GM12801 (cell line): Measurements from ENCODE around the gene SMPDL3A.

Experiments
- TF ChIP-seq, protein P1 (sequence below): IDR thresholded peaks from one replicate; pipeline ENCODE4 v1.5.1; 2011; ENCODE audit warnings: control low read depth; ENCODE audit not compliant: insufficient read length; ENCODE audit errors: extremely low read depth

Gene SMPDL3A

DNA sequence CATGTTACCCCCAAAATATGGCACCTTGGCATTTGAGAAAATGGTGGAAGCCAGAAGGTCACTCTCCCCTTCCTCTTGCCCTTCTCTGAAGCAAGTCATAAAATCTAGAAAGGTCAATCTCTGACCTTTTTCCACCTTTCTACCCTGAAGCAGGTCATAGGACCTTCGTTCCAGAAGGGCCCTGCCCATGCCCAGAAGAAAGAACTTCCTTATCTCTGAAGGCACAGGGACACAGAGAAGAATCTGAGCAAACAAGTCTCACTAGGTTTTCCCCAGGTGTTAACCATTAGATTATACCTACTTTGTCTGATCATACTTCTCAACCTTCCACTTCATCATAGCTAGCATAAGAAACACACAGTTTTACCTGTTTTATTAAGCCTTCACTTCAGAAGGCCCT, 42.5 kb downstream of the SMPDL3A start:
- TF ChIP-seq, protein P1, sequence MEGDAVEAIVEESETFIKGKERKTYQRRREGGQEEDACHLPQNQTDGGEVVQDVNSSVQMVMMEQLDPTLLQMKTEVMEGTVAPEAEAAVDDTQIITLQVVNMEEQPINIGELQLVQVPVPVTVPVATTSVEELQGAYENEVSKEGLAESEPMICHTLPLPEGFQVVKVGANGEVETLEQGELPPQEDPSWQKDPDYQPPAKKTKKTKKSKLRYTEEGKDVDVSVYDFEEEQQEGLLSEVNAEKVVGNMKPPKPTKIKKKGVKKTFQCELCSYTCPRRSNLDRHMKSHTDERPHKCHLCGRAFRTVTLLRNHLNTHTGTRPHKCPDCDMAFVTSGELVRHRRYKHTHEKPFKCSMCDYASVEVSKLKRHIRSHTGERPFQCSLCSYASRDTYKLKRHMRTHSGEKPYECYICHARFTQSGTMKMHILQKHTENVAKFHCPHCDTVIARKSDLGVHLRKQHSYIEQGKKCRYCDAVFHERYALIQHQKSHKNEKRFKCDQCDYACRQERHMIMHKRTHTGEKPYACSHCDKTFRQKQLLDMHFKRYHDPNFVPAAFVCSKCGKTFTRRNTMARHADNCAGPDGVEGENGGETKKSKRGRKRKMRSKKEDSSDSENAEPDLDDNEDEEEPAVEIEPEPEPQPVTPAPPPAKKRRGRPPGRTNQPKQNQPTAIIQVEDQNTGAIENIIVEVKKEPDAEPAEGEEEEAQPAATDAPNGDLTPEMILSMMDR, result no peak

DNA sequence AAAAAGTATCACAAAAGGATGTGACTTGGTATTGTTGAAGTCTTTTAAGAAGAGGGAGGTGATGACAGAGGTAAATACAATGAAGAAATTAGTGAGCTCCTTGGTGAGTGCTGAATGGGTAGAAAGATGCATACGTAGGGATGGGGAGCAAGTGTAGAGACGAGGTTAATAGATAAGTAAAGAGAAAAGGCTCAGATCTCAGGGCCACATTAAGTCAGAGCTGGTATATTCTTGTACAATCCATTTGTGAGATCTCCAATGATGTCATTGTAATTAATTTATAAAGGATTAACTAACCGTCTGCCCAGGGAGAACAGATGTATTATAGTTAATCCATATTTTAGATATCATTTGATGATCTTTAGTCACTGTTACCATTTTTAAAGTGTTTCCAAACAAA, 43.4 kb downstream of the SMPDL3A start:
- TF ChIP-seq, protein P1, result no peak

DNA sequence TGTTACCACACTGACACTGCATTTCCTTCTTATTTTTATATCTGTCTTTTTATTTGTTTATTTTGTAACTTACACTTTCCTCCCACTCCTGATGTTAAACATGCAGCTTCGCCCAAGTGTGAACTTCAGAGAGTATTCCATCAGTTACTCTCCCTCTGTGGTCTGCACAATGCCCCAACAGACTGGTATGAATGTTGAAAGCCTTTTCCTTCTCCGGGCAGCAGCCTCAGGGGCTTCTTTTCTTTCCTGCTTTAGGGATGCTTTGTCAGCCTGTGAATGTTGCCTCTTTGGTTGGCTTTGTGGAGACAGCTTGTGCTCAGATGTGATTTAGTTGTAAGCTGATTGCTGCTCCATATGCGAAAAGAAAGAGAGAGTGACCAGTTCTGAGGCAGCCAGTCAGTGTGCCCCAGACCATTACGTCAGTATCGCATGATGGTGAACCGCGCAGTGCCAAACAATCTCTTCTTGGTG, 44.0 kb downstream of the SMPDL3A start:
- TF ChIP-seq, protein P1, result no peak

DNA sequence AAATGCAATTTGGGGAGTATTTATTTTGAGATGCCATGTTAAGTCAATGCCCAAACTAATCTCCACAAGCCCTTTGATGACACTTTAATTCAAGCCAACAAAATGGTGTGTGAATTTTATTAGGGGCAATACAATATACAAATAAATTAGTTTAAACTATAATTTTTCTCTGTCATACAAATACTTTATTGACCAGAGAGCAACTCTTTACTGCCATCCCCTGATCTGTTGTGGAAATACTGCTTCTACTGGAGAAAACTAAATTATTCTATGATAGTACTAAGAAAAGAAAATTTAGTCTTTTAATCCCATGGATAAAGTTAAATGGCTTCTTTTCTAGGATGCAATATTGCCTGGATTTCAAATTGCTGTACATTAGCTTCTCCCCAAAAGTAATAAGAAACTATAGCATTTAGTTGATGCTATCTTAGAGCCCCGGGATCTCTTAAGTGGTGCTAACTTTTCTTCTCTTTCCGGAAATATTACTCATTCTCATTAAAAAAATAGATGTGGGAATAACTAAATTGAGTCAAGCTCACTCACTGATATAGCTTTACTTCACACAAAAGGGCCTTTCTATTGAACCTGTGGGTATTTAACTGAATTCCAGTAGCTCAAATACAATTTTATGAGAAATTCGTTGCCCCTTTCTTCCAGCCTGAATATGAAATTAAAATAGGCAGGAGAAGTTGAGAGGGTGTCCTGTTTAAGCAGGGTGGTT, 49.2 kb downstream of the SMPDL3A start:
- TF ChIP-seq, protein P1, result no peak

DNA sequence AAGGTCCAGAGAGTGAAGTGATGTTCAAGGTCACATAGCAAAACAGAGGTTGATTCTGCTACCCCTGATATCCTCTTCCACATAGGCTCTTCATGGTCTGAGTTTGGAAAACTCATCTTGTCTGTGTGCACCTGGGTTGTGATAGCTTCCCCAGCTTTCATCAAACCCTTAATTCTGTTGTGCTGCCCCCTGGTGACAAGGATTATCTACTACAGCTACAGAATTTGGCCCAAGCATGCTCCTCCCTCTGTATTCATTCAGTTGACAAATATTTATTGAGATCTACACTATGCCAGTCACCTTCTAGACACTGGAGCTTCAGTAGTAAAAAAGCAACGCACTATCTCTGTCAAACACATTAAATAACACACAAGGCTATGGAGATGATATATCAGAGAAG, 50.4 kb downstream of the SMPDL3A start:
- TF ChIP-seq, protein P1, result no peak

DNA sequence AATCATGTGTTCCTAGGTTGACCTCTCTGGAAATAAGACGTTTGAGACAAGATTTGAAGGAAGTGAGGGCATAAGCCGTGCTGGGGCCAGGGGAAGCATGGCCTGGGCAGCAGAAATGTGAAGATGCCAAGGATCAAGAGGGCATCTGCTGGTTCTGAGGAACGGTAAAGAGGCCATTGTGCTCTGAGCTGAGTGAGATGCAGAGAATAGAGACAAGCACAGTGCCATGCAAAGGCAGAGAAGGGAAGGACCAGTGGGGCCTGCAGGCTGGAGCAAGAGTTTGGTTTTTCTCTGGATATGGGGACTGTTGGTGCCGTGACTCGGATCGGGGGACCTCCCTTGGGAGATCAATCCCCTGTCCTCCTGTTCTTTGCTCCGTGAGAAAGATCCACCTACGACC, 50.8 kb downstream of the SMPDL3A start:
- TF ChIP-seq, protein P1, result no peak

DNA sequence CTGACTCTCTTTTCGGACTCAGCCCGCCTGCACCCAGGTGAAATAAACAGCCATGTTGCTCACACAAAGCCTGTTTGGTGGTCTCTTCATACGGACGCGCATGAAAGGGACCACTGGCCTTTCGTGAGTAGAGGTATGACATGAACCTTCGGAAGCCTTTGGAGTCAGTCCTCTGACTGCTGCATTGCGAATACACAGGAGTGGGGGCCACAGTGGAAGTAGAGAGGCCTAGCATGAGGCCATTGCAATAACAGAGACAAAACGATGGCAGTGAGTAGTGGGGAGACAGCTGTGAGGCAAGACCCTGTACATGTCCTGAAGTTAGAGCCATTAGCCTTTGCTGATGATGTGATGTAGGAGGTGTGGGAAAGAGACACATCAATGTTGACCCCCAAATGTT, 56.4 kb downstream of the SMPDL3A start:
- TF ChIP-seq, protein P1, result no peak
